HepG2 (cell line): Measurements from ENCODE around the gene SIK2. TPM values are rescaled to one million over a fixed set of nuclear protein-coding genes. Genes with fewer than 3 reads are reported as not detected.

Experiments
- BCL6 ChIP-seq: IDR thresholded peaks from 2 replicates; pipeline ENCODE4 v1.6.1; 2016; ENCODE audit warnings: missing genetic modification reagents, missing compliant biosample characterization
- DNMT1 ChIP-seq: sonication (generic); formaldehyde crosslinking; IDR thresholded peaks from 2 replicates; pipeline ENCODE4 v1.5.1; 2020; ENCODE audit warnings: mild to moderate bottlenecking, missing genetic modification reagents
- JUND ChIP-seq: sonication (generic); formaldehyde crosslinking; IDR thresholded peaks from 2 replicates; pipeline ENCODE4 v1.8.0; 2022; ENCODE audit warnings: mild to moderate bottlenecking, missing genetic modification reagents
- KAT8 ChIP-seq: IDR thresholded peaks from 2 replicates; pipeline ENCODE4 v1.6.1; 2016; ENCODE audit warnings: missing genetic modification reagents, missing compliant biosample characterization
- MTA1 ChIP-seq: sonication (generic); formaldehyde crosslinking; IDR thresholded peaks from 2 replicates; pipeline ENCODE4 v1.4.0; 2020; ENCODE audit warnings: missing genetic modification reagents, mild to moderate bottlenecking, borderline replicate concordance
- NR2F6 ChIP-seq, 2 experiments: IDR thresholded peaks; 2 replicates each; pipeline ENCODE4 v1.6.1; 2016; ENCODE audit warnings: antibody characterized with exemption in 1 of 2, mild to moderate bottlenecking in 1 of 2
- POLR2AphosphoS2 ChIP-seq: IDR thresholded peaks from 2 replicates; pipeline ENCODE4 v1.6.1; 2011; ENCODE audit warnings: low read depth, low read length, improper control_type of control experiment
- REL ChIP-seq: sonication (generic); formaldehyde crosslinking; conservative IDR thresholded peaks from 2 replicates; pipeline ENCODE4 v1.8.0; 2022; ENCODE audit warnings: mild to moderate bottlenecking, missing genetic modification reagents, moderate library complexity
- ZBTB3 ChIP-seq: sonication (generic); formaldehyde crosslinking; IDR thresholded peaks from 2 replicates; pipeline ENCODE4 v1.4.0; 2020; ENCODE audit warnings: low read depth, mild to moderate bottlenecking, moderate library complexity, missing genetic modification reagents, borderline replicate concordance
- ZFY ChIP-seq: sonication (generic); formaldehyde crosslinking; IDR thresholded peaks from 2 replicates; pipeline ENCODE4 v1.4.0; 2020; ENCODE audit warnings: missing genetic modification reagents
- ZKSCAN1 ChIP-seq: fragments of 150-350 bp; IDR thresholded peaks from 2 replicates; pipeline ENCODE4 v1.6.1; 2014; ENCODE audit warnings: low read length
- ZNF12 ChIP-seq: sonication (generic); formaldehyde crosslinking; IDR thresholded peaks from 2 replicates; pipeline ENCODE4 v1.5.0; 2020; ENCODE audit warnings: missing genetic modification reagents
- ZNF333 ChIP-seq: sonication (generic); formaldehyde crosslinking; IDR thresholded peaks from 2 replicates; pipeline ENCODE4 v1.4.0; 2020; ENCODE audit warnings: mild to moderate bottlenecking, missing genetic modification reagents, borderline replicate concordance
- ZNF891 ChIP-seq: sonication (generic); formaldehyde crosslinking; IDR thresholded peaks from 2 replicates; pipeline ENCODE4 v1.5.0; 2020; ENCODE audit warnings: mild to moderate bottlenecking, missing genetic modification reagents
- polyA plus RNA-seq, 8 experiments: library from polyadenylated mRNA; depleted of rRNA in 3 of 8; stranded (reverse) in 7 of 8; unstranded in 1 of 8; fragments of >200 nt; fragmentation: Illumina TruSeq in 4 of 8; extraction: Trizol in 4 of 8; gene quantifications; 2 replicates each; pipeline versions ENCODE4 v1.2.1 to v1.2.3, GENCODE V29; 2011 to 2016; ENCODE audit warnings: low read depth in 4 of 8, missing spikeins in 1 of 8, mixed read lengths in 1 of 8; ENCODE audit not compliant: insufficient read depth in 1 of 8
- total RNA-seq, 5 experiments: library from RNA; depleted of rRNA; stranded (reverse); fragments of >200 nt; fragmentation: Illumina TruSeq; extraction: Trizol; gene quantifications; 2 replicates each; pipeline ENCODE4 v1.2.3, GENCODE V29; 2016; ENCODE audit warnings: low read depth in 1 of 5
- TF ChIP-seq, protein P1 (sequence below): sonication (generic); formaldehyde crosslinking; IDR thresholded peaks from 2 replicates; pipeline ENCODE4 v1.4.0; 2020; ENCODE audit warnings: missing genetic modification reagents
- TF ChIP-seq, protein P2 (sequence below): sonication (generic); formaldehyde crosslinking; IDR thresholded peaks from 2 replicates; pipeline ENCODE4 v1.8.1; 2023; ENCODE audit warnings: mild to moderate bottlenecking, missing genetic modification reagents, borderline replicate concordance
- TF ChIP-seq, protein P3 (sequence below): sonication (generic); formaldehyde crosslinking; IDR thresholded peaks from 2 replicates; pipeline ENCODE4 v1.5.0; 2020; ENCODE audit warnings: missing genetic modification reagents
- TF ChIP-seq, protein P4 (sequence below): sonication (generic); formaldehyde crosslinking; IDR thresholded peaks from 2 replicates; pipeline ENCODE4 v1.4.0; 2020; ENCODE audit warnings: missing genetic modification reagents
- TF ChIP-seq, protein P5 (sequence below): sonication (generic); formaldehyde crosslinking; IDR thresholded peaks from 2 replicates; pipeline ENCODE4 v1.4.0; 2020; ENCODE audit warnings: mild to moderate bottlenecking, missing genetic modification reagents, borderline replicate concordance
- TF ChIP-seq, protein P6 (sequence below): sonication (generic); formaldehyde crosslinking; IDR thresholded peaks from 2 replicates; pipeline ENCODE4 v1.8.1; 2023; ENCODE audit warnings: missing genetic modification reagents, inconsistent platforms, borderline replicate concordance

SIK2 gene
- total and polyA plus RNA-seq, 2 of the 13 experiments (the other 11 are each of a cell fraction or from before 2014, with no cell fraction given), result 8.1 to 15.4 TPM

DNA sequence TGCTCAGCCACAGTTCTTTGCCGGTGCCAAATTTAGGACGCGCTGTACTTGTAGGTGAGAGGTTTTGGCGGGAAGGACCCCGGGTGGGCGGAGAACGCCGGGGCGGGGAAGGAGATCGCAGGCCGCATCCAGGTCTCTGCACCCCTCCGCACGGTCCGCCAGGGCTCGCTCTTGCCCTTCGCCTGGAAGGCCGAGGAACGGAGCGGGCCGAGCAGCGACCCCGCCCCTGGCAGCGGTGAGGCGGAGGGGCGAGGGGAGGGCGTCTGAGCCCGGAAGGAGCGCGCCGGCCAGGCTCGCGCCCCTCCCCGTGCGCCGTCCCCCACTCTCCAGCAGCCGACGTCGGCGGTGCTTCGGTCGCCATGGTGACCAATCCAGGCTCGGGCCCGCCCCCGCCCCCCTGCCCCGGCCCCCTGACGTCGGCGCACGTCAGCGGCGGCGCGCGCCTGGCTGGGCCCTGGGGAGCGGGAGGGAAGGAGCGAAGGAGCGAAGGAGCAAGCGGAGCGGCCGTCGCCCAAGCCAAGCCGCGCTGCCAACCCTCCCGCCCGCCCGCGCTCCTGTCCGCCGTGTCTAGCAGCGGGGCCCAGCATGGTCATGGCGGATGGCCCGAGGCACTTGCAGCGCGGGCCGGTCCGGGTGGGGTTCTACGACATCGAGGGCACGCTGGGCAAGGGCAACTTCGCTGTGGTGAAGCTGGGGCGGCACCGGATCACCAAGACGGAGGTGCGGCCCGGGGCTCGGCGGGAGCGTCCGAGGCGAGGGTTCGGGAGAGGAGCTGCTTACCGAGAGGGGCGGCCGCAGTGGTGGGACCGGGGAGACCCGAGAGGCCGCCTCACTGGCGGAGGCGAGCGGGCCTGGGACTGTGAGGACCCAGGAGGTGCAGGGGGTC, at the start of gene SIK2 (continued):
- TF ChIP-seq NR2F6 (IDR thresholded peaks at IDR 0.05) (no peak), NR2F6 (CRISPR knock-in tag; IDR thresholded peaks at IDR 0.05) (peak; percentile 51; the same call in 1 of the 2 replicates), POLR2AphosphoS2 (no peak), BCL6 (CRISPR knock-in tag) (peak; percentile 65), ZKSCAN1 (0 out of 2 replicates have a peak, but pooled peaks have one; percentile 36), REL (CRISPR knock-in tag) (no peak), ZNF891 (0 out of 2 replicates have a peak, but pooled peaks have one; percentile 54), ZFY (CRISPR knock-in tag) (peak; percentile 87), KAT8 (peak; percentile 66), MTA1 (CRISPR knock-in tag) (0 out of 2 replicates have a peak, but pooled peaks have one; percentile 50), ZBTB3 (CRISPR knock-in tag) (no peak), ZNF333 (CRISPR knock-in tag) (peak; percentile 27; the same call in 1 of the 2 replicates), DNMT1 (peak; percentile 91; the same call in 1 of the 2 replicates), JUND (no peak), ZNF12 (CRISPR knock-in tag) (0 out of 2 replicates have a peak, but pooled peaks have one; percentile 7)
- TF ChIP-seq, protein P1, sequence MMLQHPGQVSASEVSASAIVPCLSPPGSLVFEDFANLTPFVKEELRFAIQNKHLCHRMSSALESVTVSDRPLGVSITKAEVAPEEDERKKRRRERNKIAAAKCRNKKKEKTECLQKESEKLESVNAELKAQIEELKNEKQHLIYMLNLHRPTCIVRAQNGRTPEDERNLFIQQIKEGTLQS (CRISPR knock-in tag), result peak; percentile 28; the same call in 1 of the 2 replicates
- TF ChIP-seq, protein P2, sequence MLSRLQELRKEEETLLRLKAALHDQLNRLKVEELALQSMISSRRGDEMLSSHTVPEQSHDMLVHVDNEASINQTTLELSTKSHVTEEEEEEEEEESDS (CRISPR knock-in tag), result peak; percentile 58; the same call in 1 of the 2 replicates
- TF ChIP-seq, protein P3, sequence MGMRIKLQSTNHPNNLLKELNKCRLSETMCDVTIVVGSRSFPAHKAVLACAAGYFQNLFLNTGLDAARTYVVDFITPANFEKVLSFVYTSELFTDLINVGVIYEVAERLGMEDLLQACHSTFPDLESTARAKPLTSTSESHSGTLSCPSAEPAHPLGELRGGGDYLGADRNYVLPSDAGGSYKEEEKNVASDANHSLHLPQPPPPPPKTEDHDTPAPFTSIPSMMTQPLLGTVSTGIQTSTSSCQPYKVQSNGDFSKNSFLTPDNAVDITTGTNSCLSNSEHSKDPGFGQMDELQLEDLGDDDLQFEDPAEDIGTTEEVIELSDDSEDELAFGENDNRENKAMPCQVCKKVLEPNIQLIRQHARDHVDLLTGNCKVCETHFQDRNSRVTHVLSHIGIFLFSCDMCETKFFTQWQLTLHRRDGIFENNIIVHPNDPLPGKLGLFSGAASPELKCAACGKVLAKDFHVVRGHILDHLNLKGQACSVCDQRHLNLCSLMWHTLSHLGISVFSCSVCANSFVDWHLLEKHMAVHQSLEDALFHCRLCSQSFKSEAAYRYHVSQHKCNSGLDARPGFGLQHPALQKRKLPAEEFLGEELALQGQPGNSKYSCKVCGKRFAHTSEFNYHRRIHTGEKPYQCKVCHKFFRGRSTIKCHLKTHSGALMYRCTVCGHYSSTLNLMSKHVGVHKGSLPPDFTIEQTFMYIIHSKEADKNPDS (CRISPR knock-in tag), result peak; percentile 81; the same call in 1 of the 2 replicates
- TF ChIP-seq, protein P4, sequence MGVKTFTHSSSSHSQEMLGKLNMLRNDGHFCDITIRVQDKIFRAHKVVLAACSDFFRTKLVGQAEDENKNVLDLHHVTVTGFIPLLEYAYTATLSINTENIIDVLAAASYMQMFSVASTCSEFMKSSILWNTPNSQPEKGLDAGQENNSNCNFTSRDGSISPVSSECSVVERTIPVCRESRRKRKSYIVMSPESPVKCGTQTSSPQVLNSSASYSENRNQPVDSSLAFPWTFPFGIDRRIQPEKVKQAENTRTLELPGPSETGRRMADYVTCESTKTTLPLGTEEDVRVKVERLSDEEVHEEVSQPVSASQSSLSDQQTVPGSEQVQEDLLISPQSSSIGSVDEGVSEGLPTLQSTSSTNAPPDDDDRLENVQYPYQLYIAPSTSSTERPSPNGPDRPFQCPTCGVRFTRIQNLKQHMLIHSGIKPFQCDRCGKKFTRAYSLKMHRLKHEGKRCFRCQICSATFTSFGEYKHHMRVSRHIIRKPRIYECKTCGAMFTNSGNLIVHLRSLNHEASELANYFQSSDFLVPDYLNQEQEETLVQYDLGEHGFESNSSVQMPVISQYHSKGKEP, result no peak
- TF ChIP-seq, protein P5, sequence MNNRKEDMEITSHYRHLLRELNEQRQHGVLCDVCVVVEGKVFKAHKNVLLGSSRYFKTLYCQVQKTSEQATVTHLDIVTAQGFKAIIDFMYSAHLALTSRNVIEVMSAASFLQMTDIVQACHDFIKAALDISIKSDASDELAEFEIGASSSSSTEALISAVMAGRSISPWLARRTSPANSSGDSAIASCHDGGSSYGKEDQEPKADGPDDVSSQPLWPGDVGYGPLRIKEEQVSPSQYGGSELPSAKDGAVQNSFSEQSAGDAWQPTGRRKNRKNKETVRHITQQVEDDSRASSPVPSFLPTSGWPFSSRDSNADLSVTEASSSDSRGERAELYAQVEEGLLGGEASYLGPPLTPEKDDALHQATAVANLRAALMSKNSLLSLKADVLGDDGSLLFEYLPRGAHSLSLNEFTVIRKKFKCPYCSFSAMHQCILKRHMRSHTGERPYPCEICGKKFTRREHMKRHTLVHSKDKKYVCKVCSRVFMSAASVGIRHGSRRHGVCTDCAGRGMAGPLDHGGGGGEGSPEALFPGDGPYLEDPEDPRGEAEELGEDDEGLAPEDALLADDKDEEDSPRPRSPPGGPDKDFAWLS, result no peak
- TF ChIP-seq, protein P6, sequence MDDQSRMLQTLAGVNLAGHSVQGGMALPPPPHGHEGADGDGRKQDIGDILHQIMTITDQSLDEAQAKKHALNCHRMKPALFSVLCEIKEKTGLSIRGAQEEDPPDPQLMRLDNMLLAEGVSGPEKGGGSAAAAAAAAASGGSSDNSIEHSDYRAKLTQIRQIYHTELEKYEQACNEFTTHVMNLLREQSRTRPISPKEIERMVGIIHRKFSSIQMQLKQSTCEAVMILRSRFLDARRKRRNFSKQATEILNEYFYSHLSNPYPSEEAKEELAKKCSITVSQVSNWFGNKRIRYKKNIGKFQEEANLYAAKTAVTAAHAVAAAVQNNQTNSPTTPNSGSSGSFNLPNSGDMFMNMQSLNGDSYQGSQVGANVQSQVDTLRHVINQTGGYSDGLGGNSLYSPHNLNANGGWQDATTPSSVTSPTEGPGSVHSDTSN, result no peak
